ENCODE measurements around the gene GALNT12.

GRCh38 chr9:98846081-98846480 lies 38.6 kb downstream of the GALNT12 start:
- TF ChIP-seq RAD21 (IDR thresholded peaks at IDR 0.05; ENCODE audit: low read depth) (no peak), EP300 (IDR thresholded peaks at IDR 0.05; ENCODE audit: borderline replicate concordance) (no peak), TAF1 (IDR thresholded peaks at IDR 0.05; ENCODE audit: low read depth) (no peak), FOXM1 (IDR thresholded peaks at IDR 0.05; ENCODE audit: borderline replicate concordance, low read depth) (no peak), YY1 (IDR thresholded peaks at IDR 0.05; ENCODE audit: low read depth) (no peak), CEBPB (IDR thresholded peaks at IDR 0.05) (no peak), USF1 (IDR thresholded peaks at IDR 0.05) (no peak), EGR1 (IDR thresholded peaks at IDR 0.05) (no peak), TCF12 (IDR thresholded peaks at IDR 0.05; ENCODE audit: low read depth) (no peak), CREB1 (IDR thresholded peaks at IDR 0.05; ENCODE audit: low read depth) (no peak), TEAD4 (IDR thresholded peaks at IDR 0.05) (no peak), REST (IDR thresholded peaks at IDR 0.05; ENCODE audit: low read depth) (no peak)
